Colon (tissue), 2 donors: ENCODE results near the gene ADM5.

Source experiments
- FAIRE-seq: peaks from 2 replicates; lab custom pipeline; 2012; peaks lifted over from hg19 to GRCh38; lab: Jason Lieb, UNC
- donor health status: control.
- donor health status: control.

ADM5 gene

DNA sequence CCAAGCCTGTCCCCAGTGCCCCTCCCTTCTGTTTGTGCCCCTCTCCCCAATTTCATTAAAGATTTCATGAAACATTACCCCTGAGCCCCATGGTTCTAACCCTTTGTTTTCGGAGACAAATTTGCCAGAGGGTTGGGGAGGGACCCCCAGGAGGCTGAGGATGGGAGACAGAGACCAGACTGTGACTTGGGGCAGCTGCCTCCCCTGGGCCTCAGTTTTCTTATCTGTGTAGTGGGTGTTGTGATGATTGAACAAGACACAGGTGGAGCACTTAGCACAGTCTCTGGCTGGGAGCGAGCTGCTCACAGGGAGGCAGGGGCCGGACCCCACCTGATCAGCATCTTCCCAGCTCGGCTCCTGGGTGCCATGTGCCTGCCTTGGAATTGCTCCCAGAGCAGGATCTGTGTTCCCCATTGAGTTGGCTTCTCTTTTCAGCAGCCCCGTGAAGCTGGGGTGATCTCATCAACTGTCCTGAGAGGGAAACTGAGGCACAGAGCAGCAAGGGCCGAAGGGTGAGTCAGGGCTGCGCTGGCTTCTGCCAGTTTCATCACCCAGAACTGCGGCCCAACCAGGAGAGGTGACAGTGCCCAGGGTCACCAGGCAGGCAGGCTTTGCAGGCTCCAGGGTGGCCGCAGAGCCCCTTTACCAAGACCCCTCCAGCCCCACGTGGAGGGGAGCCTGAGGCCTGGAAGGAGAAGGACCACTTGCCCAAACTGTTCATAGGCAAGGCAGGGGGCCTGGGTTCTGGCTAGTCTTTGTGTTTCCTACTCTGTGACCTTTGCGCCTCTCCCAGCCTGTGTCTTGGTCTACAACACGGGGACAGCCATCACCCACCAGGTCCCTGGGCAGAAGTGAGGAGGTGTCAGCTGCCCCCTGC, 30.6 kb upstream of the ADM5 start:
- no peak for FAIRE-seq

DNA sequence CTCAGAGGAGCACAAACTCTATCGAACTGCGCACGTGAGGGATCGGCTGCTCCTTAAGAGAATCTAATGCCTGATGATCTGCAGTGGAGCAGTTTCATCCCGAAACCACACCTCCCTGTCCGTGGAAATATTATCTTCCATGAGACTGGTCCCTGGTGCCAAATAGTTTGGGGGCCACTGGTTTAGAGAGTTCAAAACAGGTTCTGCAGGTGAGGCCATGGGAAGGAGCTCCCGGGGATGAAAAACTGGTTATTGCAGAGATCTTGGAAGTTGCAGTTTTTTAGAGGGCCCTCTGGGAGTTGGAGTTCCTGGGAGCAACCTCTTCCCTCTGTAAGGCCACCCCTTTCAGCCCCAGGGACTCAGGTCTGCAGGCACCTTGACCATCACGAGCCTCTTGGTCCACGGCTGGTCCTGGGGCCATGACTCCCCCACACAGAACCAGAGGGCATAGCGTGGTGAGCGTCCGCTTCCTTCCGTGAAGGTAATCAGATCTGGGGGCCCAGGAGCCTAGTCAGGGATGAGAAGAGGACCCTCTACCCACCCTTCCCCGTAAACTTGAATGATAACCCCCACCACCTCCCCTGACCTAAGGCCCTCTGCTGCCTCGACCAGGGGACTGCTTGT, 28.9 kb upstream of the ADM5 start:
- FAIRE-seq, result no peak

DNA sequence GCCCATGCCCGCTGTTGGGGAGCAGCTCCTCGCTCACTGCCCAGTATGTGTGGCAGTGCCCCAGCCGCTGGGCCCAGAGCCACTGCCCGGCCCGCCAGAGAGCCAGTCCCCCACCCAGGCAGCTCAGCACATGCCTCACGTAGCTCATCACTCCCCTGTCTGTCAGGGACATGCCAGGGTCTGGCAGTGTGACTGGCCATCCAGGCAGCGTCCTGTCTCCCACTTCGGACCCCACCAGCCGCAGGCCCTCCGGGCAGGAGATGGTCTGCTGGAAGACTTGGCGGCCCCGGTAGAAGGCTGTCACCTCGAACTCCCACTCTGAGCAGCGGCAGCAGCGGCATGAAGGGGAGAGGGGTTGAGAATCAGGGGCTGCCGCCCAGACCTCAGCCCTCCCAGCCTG, 27.4 kb upstream of the ADM5 start:
- FAIRE-seq, result no peak

DNA sequence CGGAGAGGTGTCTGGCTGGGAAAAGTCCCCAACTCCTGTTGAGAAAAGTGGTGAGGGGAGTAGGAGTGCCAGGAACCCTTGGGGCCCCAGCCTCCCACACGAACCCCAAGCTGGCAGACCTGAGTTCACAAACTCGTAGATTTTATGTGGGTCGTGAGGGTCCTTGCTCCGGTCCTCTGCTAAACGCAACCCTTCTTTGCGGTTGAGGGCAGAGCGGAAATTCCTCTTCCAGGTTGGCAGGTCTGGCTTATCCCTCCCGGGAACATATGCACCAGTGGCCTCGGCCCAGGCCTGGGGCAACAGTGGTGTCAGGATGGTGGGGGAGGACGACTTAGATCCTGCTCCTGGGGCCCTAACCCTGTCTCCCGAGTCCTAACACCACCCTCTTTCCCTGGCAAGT, 26.2 kb upstream of the ADM5 start:
- no peak for FAIRE-seq

DNA sequence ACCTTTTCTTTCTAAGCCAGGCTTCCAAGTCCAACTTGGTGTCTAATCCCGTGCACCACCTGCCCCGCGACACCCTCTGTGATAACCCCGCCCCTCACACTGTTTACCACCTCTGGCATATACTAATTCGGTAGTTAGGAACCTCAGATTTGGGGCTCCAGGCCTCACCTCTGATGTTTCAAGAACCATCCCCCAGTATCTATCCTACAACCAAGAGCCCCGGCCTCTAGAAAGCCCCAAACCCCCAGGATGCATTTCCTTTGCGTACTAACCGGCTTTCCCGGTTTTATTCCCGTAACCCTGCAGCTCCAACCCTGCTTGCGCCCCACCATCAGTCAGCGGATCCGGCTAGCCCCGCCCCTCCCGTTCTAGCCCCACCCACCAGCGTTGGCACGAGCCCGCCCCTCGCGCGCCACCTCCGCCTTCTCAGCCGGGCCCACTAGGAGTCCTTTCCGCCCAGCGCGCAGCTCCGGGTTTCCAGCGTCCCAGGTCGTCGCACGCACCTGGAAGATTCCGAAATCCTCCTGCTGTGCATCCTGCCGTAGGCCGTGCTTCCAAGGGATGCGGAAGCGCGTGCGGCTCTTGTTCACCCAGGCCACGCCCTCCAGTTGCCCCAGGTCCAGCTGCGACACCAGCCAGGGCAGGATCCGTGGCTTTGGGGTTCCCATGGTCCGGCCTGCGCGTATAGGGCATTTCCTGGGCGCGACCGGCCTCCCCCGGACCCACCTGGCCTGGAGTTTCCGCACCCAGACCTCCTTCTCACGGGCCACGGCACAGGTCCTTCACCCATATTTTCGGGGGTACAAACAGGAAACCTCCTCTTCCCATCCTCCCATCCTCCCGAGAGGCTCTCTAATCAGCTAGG, 25.0 kb upstream of the ADM5 start:
- no peak for FAIRE-seq

DNA sequence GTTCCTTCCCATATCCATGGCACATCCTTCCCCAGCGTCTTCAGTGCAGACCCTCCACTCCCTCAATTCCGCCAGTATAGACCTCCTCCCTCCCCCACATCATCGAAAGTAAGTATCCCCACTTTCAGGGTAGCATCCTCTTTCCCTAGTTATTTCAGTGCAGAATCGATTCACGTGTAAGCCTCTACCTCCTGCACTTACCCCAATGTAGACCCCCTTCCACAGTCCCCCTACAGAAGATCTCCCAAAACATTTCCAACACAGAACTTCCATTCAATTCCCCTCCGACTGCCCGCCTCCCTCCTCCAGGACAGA, 24.4 kb upstream of the ADM5 start:
- FAIRE-seq, result no peak

DNA sequence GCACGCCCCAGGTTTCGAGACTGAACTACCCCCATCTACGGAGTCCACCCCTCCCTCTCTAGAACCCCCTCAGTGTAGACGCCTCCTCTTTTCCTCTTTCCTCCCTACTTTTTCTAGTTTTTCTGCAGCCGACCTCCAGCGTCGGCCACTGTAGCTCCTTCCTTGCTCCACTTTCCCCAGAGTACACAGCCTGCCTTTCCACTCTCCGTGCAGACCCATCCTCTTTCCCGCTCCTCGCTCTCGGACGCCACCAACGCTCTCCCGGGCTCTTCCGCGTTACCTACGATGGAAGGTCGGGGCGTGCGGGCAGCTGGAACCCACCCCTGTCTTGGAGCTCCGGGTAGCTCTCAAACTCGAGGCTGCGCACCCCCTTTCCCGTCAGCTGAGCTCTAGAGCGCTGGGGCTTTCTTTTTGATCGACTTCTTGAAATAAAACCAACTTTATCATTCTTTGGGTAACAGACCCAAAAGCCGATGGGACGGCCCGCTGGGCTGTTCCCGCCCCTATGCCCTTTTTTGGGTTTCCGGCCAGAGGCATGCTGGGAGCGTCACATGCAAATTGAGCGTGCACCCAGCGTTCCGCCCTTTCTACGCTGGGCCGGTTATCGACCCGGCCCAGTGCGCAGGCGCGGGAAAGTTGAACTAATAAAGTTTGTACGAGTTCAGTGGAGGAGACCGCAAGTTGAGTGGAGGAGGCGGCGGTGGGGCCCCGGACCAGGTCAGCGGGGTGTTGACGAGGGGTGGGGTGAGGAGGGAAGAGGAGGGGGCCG, 23.9 kb upstream of the ADM5 start, which contains the start of the genes BCL2L12 and IRF3:
TSS of gene BCL2L12 (plus strand) at position 583 of the 769 bp plus-strand sequence. CDS start 760 bp downstream, outside the sequence.
TSS of gene IRF3 (minus strand) at position 507 of the 769 bp plus-strand sequence. CDS start 1,019 bp downstream, outside the sequence.
- FAIRE-seq, result peak; percentile 77

DNA sequence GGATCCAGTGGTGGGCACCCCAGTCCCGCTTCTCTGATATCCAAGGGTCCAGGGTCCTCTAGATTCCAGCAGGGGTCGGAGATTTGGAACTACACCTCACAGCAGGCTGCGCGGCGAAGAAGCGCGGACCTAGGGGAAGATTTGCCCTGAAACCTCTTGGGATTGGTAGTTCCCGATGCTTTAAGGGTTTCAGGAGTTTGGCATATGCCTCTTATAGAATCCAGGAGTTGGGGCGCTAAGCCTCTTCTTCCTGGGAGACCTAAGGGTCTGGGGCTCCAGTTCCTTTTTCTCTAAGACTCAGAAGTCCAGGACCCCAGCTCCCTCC, 23.3 kb upstream of the ADM5 start:
- no peak for FAIRE-seq

DNA sequence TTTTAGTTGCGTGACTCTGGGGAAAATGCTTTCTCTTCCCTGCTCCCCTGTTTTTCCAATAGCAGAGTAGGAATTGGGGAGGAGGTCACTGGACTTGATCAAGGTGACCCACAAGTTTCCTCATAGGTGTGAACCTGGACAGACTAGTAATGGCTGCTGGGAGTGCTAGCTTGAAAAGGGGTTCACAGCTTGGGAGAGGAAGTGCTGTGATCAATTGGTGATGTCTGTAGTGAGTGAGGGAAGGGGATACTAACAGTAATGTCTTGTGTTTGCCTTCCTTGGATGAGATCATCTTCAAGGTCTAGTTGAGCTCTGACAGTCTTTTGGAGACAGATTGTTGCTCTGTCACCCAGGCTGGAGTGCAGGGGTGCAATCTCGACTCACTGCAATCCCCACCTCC, 21.9 kb upstream of the ADM5 start:
- no peak for FAIRE-seq

DNA sequence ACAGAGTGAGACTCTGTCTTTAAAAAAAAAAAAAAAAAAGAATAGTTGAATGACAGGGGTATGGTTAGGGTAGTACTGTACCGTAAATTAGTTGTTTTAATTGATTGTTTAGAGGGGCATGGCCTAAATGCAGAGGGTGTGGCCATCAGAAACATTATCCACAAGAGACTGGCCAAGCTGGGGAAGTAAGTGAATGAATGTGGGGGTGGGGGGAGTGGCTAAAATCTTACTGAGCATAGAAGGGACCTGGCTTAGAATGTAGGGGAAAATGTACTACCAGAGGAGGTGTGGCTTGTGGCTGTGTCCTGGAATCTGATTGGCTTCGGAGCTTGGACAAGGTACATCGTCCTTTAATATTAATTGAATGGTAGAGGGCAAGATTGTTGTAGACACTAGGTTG, 19.9 kb upstream of the ADM5 start:
- FAIRE-seq, result no peak

DNA sequence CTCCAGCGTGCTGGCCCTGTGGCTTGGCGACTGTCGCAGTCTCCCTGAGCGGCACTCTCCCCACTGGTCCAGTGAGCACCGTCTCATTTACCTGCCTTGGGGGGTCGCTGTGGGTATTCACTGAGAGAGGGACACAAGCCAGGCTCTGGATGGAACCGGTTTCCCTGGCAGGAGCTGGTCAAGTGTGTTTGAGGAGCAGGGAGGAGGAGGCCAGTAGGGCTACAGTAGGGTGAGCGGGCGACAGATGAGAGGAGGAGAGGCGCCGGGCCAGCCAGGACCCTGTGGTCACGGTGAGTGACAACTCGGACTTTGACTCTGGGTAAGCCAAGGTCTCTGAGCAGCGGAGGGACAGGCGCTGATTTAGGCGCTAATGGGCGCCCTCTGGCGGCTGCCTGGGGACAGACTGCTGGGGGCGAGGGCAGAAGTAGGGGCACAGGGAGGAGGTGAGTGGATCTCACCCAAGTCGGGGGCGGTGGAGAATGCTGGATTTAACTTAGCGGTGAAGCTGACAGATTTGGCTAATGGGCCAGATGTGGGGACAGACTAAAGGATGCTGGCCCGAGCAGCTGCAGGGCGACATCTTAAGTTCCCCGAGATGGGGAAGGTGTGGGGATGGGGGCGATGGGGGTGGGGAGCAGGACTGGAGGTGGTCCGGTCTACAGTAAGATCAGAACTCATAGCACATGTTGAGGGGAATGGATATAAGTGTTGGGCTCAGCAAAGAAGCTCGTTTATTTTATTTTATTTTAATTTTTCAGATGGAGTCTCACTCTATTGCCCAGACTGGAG, 17.1 kb upstream of the ADM5 start:
- FAIRE-seq, result no peak

DNA sequence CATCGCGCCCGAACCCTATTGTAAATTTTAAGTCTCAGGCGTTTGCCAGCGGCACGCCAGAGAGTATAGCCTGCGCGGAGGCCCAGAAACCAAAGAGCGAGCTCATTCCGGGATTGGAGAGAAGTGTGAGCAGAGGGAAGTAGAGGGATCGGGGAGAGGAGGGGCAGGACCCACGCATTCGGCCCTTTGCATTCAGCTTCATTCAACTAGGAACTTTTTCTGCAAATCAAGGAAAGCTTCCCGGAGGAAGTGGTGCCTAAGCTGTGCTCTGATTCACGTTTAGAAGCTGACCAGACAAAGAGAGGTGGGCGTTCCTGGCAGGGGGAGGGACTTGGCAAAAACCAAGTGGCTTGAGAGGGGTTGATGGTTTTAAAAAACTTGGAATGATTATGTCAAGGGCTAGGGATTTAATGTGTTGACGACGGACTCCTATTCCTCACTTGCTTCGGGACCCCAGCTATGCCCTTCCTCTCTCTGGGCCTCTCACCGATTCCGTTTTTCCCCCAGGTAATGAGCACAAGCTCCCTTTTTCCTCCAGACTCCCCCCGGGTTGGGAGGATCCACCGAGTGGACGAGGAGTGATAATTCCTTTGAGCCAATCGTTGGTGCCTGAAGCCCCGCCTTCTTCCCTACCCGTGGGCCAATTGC, 13.1 kb upstream of the ADM5 start:
- no peak for FAIRE-seq

DNA sequence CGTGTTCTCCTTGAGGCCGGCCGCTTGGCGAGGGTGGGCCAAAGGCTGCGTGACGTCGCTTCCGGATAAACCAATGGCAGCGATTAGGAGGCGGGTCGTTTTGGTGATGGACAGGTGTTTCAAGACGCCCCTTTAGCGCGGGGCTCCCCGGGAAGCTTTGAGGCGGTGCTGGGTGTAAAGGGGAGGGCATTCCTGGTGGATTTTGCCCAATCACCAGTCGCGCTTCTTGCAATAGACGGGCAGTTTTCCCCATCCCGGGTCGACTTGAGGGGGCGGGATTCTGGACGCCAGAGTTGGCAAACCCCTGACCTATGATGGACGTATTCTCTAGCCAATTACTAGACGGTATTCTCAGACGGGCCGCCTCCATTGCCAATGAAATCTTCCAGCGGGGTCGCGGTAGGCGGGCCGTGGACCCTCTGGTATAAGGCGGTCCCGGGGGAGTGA, 12.6 kb upstream of the ADM5 start:
- peak; percentile 97 for FAIRE-seq

DNA sequence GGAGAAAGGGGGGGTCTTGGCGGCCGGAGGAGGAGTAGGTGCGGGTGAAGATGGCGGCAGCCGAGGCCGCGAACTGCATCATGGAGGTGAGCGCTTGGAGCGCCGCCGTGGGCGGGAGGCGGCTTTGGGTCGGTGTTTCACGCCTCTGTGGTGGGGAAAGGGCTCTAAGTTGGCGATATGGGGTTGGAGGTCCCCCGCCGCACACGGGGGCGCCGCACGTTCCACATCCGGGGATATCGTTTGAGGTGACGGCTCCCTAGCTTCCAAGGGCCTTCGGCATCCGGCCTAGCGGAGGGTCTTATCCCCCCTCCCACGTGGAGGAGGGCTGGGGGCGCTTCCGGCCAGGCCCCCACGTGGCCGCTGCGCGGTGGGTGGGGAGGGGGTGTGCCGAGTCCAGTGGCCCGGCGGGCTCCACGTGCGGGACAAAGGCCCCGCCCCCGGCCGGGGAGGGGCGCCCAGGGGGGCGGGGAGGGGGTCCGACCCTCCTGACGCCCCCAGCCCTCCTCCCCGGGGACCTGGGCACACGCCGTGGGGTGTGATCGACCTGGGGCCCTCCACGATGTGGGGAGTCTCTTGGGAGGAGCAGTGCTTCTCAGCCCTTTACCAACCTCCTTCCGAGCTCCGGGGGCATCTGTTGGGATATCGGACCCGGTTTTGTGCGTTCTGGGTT, 12.0 kb upstream of the ADM5 start, which contains the start of gene PRMT1:
TSS of gene PRMT1 (plus strand) at position 41 of the 670 bp plus-strand sequence. CDS start at position 51, 10 bp downstream.
- no peak for FAIRE-seq

DNA sequence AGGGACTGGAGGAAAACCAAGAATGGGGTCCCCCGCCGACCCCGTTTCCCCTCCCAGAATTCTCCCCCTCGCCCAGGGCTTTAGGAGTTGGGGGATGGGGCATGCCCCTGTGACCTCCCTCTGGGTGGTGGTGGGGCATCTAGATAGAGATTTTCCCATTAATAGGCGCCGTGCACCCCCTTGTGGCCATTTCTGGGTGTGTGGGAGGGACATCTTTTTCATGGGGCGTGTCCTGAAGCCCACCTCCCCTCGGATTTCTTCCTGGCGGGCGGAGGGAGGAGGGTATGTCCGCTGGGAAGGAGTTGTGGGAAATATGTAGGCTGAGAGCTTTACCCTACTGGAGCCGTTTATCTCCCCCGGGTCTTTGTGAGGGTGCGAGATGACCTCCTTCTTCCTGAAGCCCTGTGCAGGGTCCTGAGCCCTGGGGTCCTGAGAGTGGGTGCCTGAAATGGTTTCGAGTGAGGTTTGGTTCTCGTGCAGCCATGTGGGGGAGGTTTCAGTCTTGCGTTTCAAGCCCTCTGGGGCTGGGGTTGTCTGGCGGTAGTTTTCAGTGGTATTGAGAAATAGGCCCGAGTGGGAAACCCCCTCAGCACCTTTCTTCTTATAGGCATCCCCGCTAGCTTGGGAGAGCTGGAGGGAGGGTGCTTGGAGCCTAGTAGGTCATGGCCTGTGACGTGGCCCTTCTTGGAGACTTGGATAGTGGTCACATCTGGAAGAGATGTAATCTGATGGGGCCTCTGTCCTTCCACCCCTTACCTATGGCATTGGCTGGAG, 11.3 kb upstream of the ADM5 start:
- no peak for FAIRE-seq

DNA sequence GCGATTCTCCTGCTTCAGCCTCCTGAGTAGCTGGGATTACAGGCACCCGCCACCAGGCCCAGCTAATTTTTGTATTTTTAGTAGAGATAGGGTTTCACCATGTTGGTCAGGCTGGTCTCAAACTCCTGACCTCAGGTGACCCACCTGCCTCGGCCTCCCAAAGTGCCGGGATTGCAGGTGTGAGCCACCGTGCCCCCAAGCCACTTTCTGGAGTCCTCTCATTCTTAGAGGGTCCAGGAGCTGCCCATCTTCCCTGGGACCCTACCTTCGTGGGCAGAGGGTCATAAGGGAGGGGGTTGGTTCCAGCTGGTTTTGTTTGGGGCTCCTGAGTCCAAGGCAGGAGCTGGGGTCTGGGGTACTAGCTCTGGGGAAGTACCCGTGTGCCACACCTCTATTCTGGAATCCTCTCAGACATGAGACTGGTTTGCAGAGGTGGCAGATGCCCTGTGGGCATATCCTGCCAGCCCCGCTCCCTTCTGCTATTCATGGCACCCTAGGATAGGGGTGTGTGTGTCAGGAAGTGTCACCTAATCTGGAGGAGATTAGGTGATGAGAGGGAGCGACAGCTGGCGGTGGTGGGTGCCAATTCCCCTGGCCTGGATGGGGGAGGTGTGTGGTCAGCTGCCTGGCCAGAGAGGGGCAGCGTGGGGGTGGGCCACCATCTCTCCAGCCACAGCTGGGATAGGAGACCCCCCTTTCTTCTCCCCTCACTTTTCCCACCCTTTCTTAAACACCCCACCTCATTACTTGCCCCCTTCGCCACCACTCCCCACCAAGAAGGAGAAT, 10.2 kb upstream of the ADM5 start:
- no peak for FAIRE-seq

DNA sequence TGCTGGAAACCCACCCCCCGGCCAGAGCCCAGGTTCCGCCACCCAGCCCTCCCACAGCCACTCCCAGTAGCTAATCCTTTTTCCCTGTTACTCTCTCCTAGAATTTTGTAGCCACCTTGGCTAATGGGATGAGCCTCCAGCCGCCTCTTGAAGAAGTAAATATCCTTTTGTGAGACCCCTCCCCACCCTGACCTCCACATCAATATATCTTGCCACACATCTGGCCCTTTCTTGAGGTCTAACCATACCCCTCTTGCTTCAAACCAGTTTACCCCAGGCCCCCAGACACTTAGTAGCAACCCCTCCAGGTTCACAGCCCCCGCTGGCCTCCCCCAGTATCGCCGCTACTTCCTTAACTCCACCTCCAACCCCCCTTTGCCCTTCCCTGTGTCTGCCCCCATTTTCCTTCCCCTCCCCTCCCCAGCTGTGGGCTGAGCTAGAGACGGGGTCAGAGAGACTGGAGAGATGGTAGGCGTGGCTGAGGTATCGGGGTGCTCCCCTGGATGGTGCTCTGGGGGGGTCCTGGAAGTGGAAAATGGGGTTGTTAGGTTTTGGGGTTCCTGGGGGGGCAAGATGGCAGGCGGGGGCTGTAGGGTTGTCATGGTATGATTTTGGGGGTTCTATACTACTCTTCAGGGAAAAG, 9.5 kb upstream of the ADM5 start:
- no peak for FAIRE-seq
